Smooth muscle cell (in vitro differentiated cells): ENCODE results near the gene RMDN2. TPM values are rescaled to one million over a fixed set of nuclear protein-coding genes. Genes with fewer than 3 reads are reported as not detected.

Experiments used
- DNase-seq: peaks from one replicate; lab custom pipeline; 2025; ENCODE audit not compliant: unreplicated experiment; lab: John Stamatoyannopoulos, UW
- H2AFZ ChIP-seq: fragments of 200-600 bp; sonication (generic); 2 replicates; pipeline ENCODE4 v1.6.0; 2016; ENCODE audit warnings: antibody characterized with exemption, low read depth, mild to moderate bottlenecking
- H3F3A ChIP-seq: fragments of 200-600 bp; sonication (generic); 2 replicates; pipeline ENCODE4 v1.6.0; 2017; ENCODE audit warnings: antibody characterized with exemption, low read depth
- H3K27ac ChIP-seq: fragments of 200-600 bp; sonication (generic); 2 replicates; pipeline ENCODE4 v1.5.1; 2016; ENCODE audit warnings: low read depth, mild to moderate bottlenecking
- H3K27me3 ChIP-seq: fragments of 200-600 bp; sonication (generic); 2 replicates; pipeline ENCODE4 v1.6.1; 2016; ENCODE audit warnings: low read depth, mild to moderate bottlenecking
- H3K36me3 ChIP-seq: fragments of 200-600 bp; sonication (generic); 2 replicates; pipeline ENCODE4 v1.5.1; 2016; ENCODE audit warnings: low read depth
- H3K4me1 ChIP-seq: fragments of 200-600 bp; sonication (generic); 2 replicates; pipeline ENCODE4 v1.5.1; 2016; ENCODE audit warnings: low read depth
- H3K4me2 ChIP-seq: fragments of 200-600 bp; sonication (generic); 2 replicates; pipeline ENCODE4 v1.6.0; 2016; ENCODE audit warnings: mild to moderate bottlenecking
- H3K4me3 ChIP-seq: fragments of 200-600 bp; sonication (generic); 2 replicates; pipeline ENCODE4 v1.5.1; 2016; ENCODE audit warnings: mild to moderate bottlenecking
- H3K79me2 ChIP-seq: fragments of 200-600 bp; sonication (generic); 2 replicates; pipeline ENCODE4 v1.6.0; 2016; ENCODE audit warnings: low read depth, mild to moderate bottlenecking
- H3K9ac ChIP-seq: fragments of 200-600 bp; sonication (generic); 2 replicates; pipeline ENCODE4 v1.6.0; 2016; ENCODE audit warnings: low read depth
- H3K9me3 ChIP-seq: fragments of 200-600 bp; sonication (generic); replicated peaks from 2 replicates; pipeline ENCODE4 v1.5.1; 2016; ENCODE audit warnings: low read depth
- H4K20me1 ChIP-seq: fragments of 200-600 bp; sonication (generic); 2 replicates; pipeline ENCODE4 v1.6.0; 2016; ENCODE audit warnings: low read depth
- WGBS: methylation state at CpG from one replicate; pipeline ENCODE4 v1.1.7; 2016; ENCODE audit warnings: low lambda C conversion rate; 5-methylcytosine and 5-hydroxymethylcytosine counted together
- polyA plus RNA-seq: library from polyadenylated mRNA; unstranded; fragments of >200 nt; fragmentation: Nextera tagmentation; extraction: Ambion mirVana; gene quantifications from 2 replicates; pipeline ENCODE4 v1.2.1, GENCODE V29; 2016
- total RNA-seq: library from RNA; depleted of rRNA; stranded (reverse); fragments of >200 nt; gene quantifications from 2 replicates; pipeline ENCODE4 v1.2.3, GENCODE V29; 2014
- TF ChIP-seq, protein P1 (sequence below): fragments of 200-600 bp; sonication (generic); IDR thresholded peaks from 2 replicates; pipeline ENCODE4 v1.5.1; 2017; ENCODE audit warnings: borderline replicate concordance, mild to moderate bottlenecking, antibody characterized with exemption; ENCODE audit not compliant: insufficient read depth, poor library complexity, severe bottlenecking

RMDN2 gene
- total and polyA plus RNA-seq, 2 experiments from 2014 or later: 5.0 to 5.6 TPM

- Histone ChIP-seq H3K4me1 (no peaks in the 10 kb centered on the region), H2AFZ (no peak overlapping the region), H3K79me2 (no peaks in the 10 kb centered on the region), H3K9ac (no peak overlapping the region), H4K20me1 (no peaks in the 10 kb centered on the region), H3K27me3 (no peaks in the 10 kb centered on the region), H3K9me3 (no peaks in the 10 kb centered on the region), H3F3A (no peaks in the 10 kb centered on the region), H3K4me2 (no peak overlapping the region), H3K4me3 (no peak overlapping the region), H3K27ac (no peak overlapping the region), H3K36me3 (no peaks in the 10 kb centered on the region)
- 89% methylated on average over 5 of the region's 5 CpGs for WGBS
- TF ChIP-seq, protein P1, sequence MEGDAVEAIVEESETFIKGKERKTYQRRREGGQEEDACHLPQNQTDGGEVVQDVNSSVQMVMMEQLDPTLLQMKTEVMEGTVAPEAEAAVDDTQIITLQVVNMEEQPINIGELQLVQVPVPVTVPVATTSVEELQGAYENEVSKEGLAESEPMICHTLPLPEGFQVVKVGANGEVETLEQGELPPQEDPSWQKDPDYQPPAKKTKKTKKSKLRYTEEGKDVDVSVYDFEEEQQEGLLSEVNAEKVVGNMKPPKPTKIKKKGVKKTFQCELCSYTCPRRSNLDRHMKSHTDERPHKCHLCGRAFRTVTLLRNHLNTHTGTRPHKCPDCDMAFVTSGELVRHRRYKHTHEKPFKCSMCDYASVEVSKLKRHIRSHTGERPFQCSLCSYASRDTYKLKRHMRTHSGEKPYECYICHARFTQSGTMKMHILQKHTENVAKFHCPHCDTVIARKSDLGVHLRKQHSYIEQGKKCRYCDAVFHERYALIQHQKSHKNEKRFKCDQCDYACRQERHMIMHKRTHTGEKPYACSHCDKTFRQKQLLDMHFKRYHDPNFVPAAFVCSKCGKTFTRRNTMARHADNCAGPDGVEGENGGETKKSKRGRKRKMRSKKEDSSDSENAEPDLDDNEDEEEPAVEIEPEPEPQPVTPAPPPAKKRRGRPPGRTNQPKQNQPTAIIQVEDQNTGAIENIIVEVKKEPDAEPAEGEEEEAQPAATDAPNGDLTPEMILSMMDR: no peak
- no peak for DNase-seq
Observed at GRCh38 chr2:37914340-37914739, 10.7 kb upstream of the RMDN2 start.

DNA sequence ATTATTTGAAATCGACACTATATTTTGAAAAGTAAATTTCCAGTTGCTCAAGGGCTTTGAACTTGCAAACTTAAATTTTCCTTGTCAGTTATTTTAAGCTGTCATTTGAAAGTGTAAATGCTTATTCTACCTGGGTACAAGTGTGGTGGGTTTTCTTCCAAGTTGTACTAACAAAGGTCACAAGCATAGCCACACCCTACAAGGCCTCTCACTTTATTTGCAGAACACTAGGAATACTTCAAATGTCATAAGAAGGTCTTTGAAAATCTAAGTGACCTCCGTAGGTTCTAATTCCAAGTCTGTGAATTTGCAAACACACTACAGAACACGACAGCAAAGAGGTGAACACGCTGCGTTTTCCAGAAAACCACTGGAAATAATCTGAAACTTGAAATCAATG lies 9.3 kb upstream of the RMDN2 start:
- Histone ChIP-seq H3K4me3 (no peak overlapping the region), H3K9me3 (no peaks in the 10 kb centered on the region), H3K4me2 (no peak overlapping the region), H3K36me3 (no peaks in the 10 kb centered on the region), H3K27me3 (no peaks in the 10 kb centered on the region), H3F3A (no peaks in the 10 kb centered on the region), H2AFZ (no peak overlapping the region), H4K20me1 (no peaks in the 10 kb centered on the region), H3K27ac (no peak overlapping the region), H3K4me1 (no peaks in the 10 kb centered on the region), H3K79me2 (no peaks in the 10 kb centered on the region), H3K9ac (no peak overlapping the region)
- DNase-seq: no peak
- 75% methylated on average over 5 of the region's 5 CpGs for WGBS
- TF ChIP-seq, protein P1: no peak

DNA sequence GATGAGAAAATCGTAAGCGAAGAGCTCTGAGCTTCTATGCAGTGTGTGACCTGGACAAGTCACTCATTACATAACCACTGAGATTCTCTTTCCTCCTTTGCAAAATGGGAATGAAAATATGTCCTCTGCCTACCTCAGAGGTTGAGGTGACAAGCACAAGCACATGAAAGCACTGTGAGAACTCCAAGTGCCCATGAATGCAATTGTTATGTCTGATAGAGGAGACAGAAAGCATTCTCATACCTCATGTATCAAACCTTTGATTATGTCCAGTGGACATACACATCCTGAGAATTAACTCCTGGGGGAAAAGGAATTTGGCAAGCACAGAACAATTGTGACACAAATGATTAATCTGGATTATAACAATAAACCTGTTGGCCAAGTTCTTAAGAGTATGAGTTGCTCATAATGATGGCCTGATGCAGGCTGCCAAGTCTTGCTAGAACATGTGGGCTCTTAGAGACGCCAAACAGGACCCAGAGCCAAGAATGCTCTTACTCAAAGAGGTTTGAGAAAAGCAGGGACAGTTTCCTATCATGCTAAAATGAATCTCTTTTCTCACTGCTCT lies 8.5 kb upstream of the RMDN2 start:
- TF ChIP-seq, protein P1: no peak
- Histone ChIP-seq H3K9me3 (no peaks in the 10 kb centered on the region), H3K9ac (no peak overlapping the region), H2AFZ (no peak overlapping the region), H3K36me3 (no peaks in the 10 kb centered on the region), H3K27ac (no peak overlapping the region), H3K4me2 (no peak overlapping the region), H3F3A (no peaks in the 10 kb centered on the region), H3K4me1 (no peaks in the 10 kb centered on the region), H3K79me2 (no peaks in the 10 kb centered on the region), H4K20me1 (no peaks in the 10 kb centered on the region), H3K4me3 (no peak overlapping the region), H3K27me3 (no peaks in the 10 kb centered on the region)
- WGBS: 87% methylated on average over 3 of the region's 3 CpGs
- DNase-seq: no peak
